PC-3 (cell line): ENCODE measurements around the gene DHRS11. TPM values are rescaled to one million over a fixed set of nuclear protein-coding genes. Genes with fewer than 3 reads are reported as not detected.

Experiments used
- ATAC-seq: fragments of 200-7000 bp; cut with Tn5 transposase; 2 replicates; pipeline ENCODE4 v1.9.1; 2020; ENCODE audit warnings: mild to moderate bottlenecking, moderate library complexity
- BruUV-seq: library from RNA; stranded (reverse); fragments of 400-500 nt; replicated peaks from 2 replicates; lab custom pipeline; 2021; lab: Mats Ljungman, UMichigan
- CTCF ChIA-PET: fragments of 300-600 bp; sonication (Branson Sonifier 250); formaldehyde crosslinking; loops from one replicate; lab custom pipeline; 2022; ENCODE audit warnings: antibody characterized with exemption; lab: Charles Lee
- POLR2A ChIA-PET: fragments of 300-600 bp; sonication (Branson Sonifier 250); formaldehyde crosslinking; loops from one replicate; lab custom pipeline; 2022; ENCODE audit warnings: antibody characterized with exemption; ENCODE audit not compliant: unreplicated experiment; lab: Charles Lee
- DNase-seq: peaks from one replicate; pipeline ENCODE4 v3.0.0-alpha.2; 2015
- H2AFZ ChIP-seq: fragments of 300-600 bp; sonication (generic); 2 replicates; pipeline ENCODE4 v1.6.0; 2016; ENCODE audit warnings: antibody characterized with exemption, low read length
- H3F3A ChIP-seq: fragments of 300-600 bp; sonication (generic); one replicate; pipeline ENCODE4 v1.6.0; 2017; ENCODE audit warnings: antibody characterized with exemption, low read length, control low read depth, mild to moderate bottlenecking; ENCODE audit not compliant: unreplicated experiment
- H3K27ac ChIP-seq: fragments of 300-600 bp; sonication (generic); 2 replicates; pipeline ENCODE4 v1.5.1; 2016; ENCODE audit warnings: mild to moderate bottlenecking, low read length
- H3K27me3 ChIP-seq: fragments of 300-600 bp; sonication (generic); 2 replicates; pipeline ENCODE4 v1.6.1; 2016; ENCODE audit warnings: low read length, mixed read lengths
- H3K36me3 ChIP-seq: fragments of 300-600 bp; sonication (generic); 2 replicates; pipeline ENCODE4 v1.6.1; 2016; ENCODE audit warnings: low read depth, mixed run types, low read length, mixed read lengths
- H3K4me1 ChIP-seq: fragments of 300-600 bp; sonication (generic); 2 replicates; pipeline ENCODE4 v1.5.1; 2016; ENCODE audit warnings: low read length; ENCODE audit not compliant: insufficient read depth
- H3K4me2 ChIP-seq: fragments of 300-600 bp; sonication (generic); 2 replicates; pipeline ENCODE4 v1.6.0; 2016; ENCODE audit warnings: low read length
- H3K4me3 ChIP-seq: fragments of 300-600 bp; sonication (generic); 2 replicates; pipeline ENCODE4 v1.5.1; 2016; ENCODE audit warnings: mild to moderate bottlenecking, low read length, mixed read lengths
- H3K79me2 ChIP-seq: fragments of 300-600 bp; sonication (generic); 2 replicates; pipeline ENCODE4 v1.6.1; 2017; ENCODE audit warnings: low read length, mixed read lengths
- H3K9ac ChIP-seq: fragments of 300-600 bp; sonication (generic); 2 replicates; pipeline ENCODE4 v1.6.0; 2016; ENCODE audit warnings: mild to moderate bottlenecking, low read length
- H3K9me2 ChIP-seq: fragments of 300-600 bp; sonication (generic); replicated peaks from 2 replicates; pipeline ENCODE4 v1.6.1; 2016; ENCODE audit warnings: mixed run types, low read length, mixed read lengths
- H3K9me3 ChIP-seq: fragments of 300-600 bp; sonication (generic); 2 replicates; pipeline ENCODE4 v1.6.1; 2016; ENCODE audit warnings: low read length, mixed read lengths
- H4K20me1 ChIP-seq: fragments of 300-600 bp; sonication (generic); 2 replicates; pipeline ENCODE4 v1.6.1; 2016; ENCODE audit warnings: low read length, mixed read lengths
- EZH2 ChIP-seq: fragments of 300-600 bp; sonication (generic); IDR thresholded peaks from one replicate; pipeline ENCODE4 v1.6.1; 2017; ENCODE audit warnings: antibody characterized with exemption, mild to moderate bottlenecking, low read length; ENCODE audit not compliant: unreplicated experiment
- EZH2phosphoT487 ChIP-seq: fragments of 300-600 bp; sonication (generic); IDR thresholded peaks from 2 replicates; pipeline ENCODE4 v1.6.1; 2018; ENCODE audit warnings: mild to moderate bottlenecking, antibody characterized with exemption, low read length, borderline replicate concordance
- intact Hi-C: fragments of 100-400 bp; cut with micrococcal nuclease; formaldehyde crosslinking; loops from 2 replicates; pipeline ENCODE4 v1.9.0; 2023
- total RNA-seq: library from RNA; depleted of rRNA; stranded (reverse); fragments of >200 nt; gene quantifications from 2 replicates; pipeline ENCODE4 v1.2.3, GENCODE V29; 2014
- TF ChIP-seq, protein P1 (sequence below): fragments of 300-600 bp; sonication (generic); conservative IDR thresholded peaks from 2 replicates; pipeline ENCODE4 v1.5.1; 2017; ENCODE audit warnings: antibody characterized with exemption, low read depth, mild to moderate bottlenecking, low read length

The DHRS11 gene
- total RNA-seq, 1 experiment from 2014 or later = 14.8 TPM

DNA sequence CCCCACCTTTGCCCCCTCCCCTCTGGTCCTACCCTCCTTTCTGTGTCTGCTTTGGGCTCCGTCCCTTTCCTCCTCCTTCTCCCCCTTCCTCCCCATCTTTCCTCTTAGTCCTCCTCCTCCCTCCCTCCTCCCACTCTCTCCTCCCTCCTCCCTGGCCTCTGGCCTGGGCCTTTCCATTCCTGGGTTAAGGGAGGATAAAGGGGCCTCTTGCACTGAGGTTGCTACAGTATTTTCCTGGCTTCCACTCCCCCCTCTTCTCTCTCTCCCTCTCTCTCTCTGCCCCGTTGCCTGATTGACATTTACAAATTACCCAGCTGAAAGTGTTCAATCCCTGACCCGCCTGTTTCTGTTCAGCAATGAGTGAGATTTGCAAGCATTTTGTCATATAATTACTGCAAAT is 53.7 kb downstream of the DHRS11 start:
- peaks cover 38% of the 10 kb centered on the region for H3K27me3 ChIP-seq
- ChIA-PET POLR2A (no interaction called here), CTCF (no interaction called here)
- ATAC-seq = no peak
- H3K27ac ChIP-seq = no peak overlapping the region
- H3F3A ChIP-seq = no peaks in the 10 kb centered on the region
- no peaks in the 10 kb centered on the region for H3K9me2 ChIP-seq
- H3K4me1 ChIP-seq = no peaks in the 10 kb centered on the region
- no peak for DNase-seq
- H3K79me2 ChIP-seq = no peaks in the 10 kb centered on the region
- H3K36me3 ChIP-seq = no peaks in the 10 kb centered on the region
- no peak overlapping the region for H3K9ac ChIP-seq
- H4K20me1 ChIP-seq = no peaks in the 10 kb centered on the region
- H3K4me2 ChIP-seq = no peak overlapping the region
- no TSS peak for BruUV-seq
- H3K9me3 ChIP-seq = no peaks in the 10 kb centered on the region
- no peak for TF ChIP-seq EZH2
- no peak for TF ChIP-seq EZH2phosphoT487
- TF ChIP-seq, protein P1, sequence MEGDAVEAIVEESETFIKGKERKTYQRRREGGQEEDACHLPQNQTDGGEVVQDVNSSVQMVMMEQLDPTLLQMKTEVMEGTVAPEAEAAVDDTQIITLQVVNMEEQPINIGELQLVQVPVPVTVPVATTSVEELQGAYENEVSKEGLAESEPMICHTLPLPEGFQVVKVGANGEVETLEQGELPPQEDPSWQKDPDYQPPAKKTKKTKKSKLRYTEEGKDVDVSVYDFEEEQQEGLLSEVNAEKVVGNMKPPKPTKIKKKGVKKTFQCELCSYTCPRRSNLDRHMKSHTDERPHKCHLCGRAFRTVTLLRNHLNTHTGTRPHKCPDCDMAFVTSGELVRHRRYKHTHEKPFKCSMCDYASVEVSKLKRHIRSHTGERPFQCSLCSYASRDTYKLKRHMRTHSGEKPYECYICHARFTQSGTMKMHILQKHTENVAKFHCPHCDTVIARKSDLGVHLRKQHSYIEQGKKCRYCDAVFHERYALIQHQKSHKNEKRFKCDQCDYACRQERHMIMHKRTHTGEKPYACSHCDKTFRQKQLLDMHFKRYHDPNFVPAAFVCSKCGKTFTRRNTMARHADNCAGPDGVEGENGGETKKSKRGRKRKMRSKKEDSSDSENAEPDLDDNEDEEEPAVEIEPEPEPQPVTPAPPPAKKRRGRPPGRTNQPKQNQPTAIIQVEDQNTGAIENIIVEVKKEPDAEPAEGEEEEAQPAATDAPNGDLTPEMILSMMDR = no peak
- no peak overlapping the region for H2AFZ ChIP-seq
- intact Hi-C loops = no loop called here
- H3K4me3 ChIP-seq = no peak overlapping the region

DNA sequence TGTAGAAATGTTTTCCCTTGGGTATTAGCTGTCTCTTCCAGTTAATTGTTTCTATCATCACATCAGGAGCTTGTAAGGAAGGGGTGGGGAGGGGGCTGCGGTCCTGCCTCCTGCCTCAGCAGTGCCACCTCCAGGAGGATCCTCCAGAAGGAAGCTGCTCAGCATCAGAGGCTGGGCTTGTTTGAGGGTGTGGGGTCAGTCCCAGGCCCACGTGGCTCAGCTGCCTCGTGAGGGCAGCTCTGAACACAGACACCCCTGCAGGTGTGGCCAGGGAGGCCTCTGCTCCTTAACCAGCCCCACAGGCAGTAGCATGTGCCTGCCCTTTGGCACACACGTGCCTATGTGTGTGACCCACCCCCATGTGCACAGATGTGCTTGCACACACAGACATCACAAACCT is 56.0 kb downstream of the DHRS11 start:
- no peaks in the 10 kb centered on the region for H3K79me2 ChIP-seq
- no peaks in the 10 kb centered on the region for H3K9me2 ChIP-seq
- CTCF ChIA-PET = no interaction called here
- H3K9ac ChIP-seq = no peak overlapping the region
- intact Hi-C loops = no loop called here
- H3F3A ChIP-seq = no peaks in the 10 kb centered on the region
- no peak overlapping the region for H3K4me2 ChIP-seq
- H3K36me3 ChIP-seq = no peaks in the 10 kb centered on the region
- no peaks in the 10 kb centered on the region for H3K4me1 ChIP-seq
- POLR2A ChIA-PET = no interaction called here
- no peak overlapping the region for H3K27ac ChIP-seq
- DNase-seq (no peak), ATAC-seq (no peak)
- H3K9me3 ChIP-seq = no peaks in the 10 kb centered on the region
- no peak overlapping the region for H3K4me3 ChIP-seq
- BruUV-seq = no TSS peak
- TF ChIP-seq, protein P1 = no peak
- TF ChIP-seq EZH2 (no peak), EZH2phosphoT487 (no peak)
- no peak overlapping the region for H2AFZ ChIP-seq
- H4K20me1 ChIP-seq = no peaks in the 10 kb centered on the region
- peaks cover 17% of the 10 kb centered on the region for H3K27me3 ChIP-seq

DNA sequence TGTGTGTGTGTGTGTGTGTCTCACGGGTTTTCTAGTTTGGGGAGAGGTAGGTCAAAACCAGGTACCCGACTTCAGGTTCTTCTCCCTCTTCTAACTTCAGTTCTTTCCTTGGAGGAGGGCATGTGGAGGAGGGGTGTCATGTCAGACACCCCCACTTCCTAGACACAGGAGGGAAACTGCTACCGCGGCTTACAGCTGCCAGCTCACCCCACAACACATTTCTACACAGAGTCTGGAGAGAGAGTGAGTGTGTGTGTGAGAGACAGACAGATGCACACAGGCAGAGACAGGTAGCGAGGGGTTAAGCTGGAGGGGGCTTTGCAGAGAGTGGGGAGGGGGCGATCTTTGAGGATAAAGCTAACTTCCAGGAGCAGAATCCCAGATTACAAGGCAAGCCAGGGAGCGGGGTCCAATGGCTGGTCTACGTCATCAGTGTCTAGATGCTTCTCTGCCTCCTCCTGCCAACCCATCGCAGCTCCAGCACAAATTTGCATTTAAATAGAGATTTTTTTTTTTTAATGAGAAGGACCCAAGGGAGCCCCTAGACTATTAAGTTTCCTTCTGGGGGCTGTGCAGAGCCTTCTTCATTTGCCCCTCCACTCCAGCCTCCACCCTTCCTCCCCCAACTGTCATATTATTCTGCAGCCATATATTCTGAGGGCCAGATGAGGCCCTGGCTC is 58.6 kb downstream of the DHRS11 start:
- H3K4me1 ChIP-seq = no peaks in the 10 kb centered on the region
- DNase-seq (no peak), ATAC-seq (no peak)
- no peaks in the 10 kb centered on the region for H4K20me1 ChIP-seq
- no peak overlapping the region for H3K27ac ChIP-seq
- H2AFZ ChIP-seq = no peak overlapping the region
- H3F3A ChIP-seq = no peaks in the 10 kb centered on the region
- H3K9me3 ChIP-seq = no peaks in the 10 kb centered on the region
- no peak overlapping the region for H3K4me2 ChIP-seq
- no TSS peak for BruUV-seq
- H3K27me3 ChIP-seq = no peaks in the 10 kb centered on the region
- no peak overlapping the region for H3K4me3 ChIP-seq
- TF ChIP-seq EZH2 (no peak), EZH2phosphoT487 (no peak)
- TF ChIP-seq, protein P1 = no peak
- POLR2A ChIA-PET = no interaction called here
- H3K9ac ChIP-seq = no peak overlapping the region
- no peaks in the 10 kb centered on the region for H3K79me2 ChIP-seq
- intact Hi-C loops = no loop called here
- H3K36me3 ChIP-seq = no peaks in the 10 kb centered on the region
- CTCF ChIA-PET = no interaction called here
- H3K9me2 ChIP-seq = no peaks in the 10 kb centered on the region
